HG02840 (cell line): ENCODE measurements around the gene HOXB4.

Source experiments
- ATAC-seq: cut with Tn5 transposase; IDR thresholded peaks from one replicate; pipeline ENCODE4 v1.9.1; 2021; ENCODE audit warnings: mild to moderate bottlenecking, moderate library complexity, moderate number of reproducible peaks; ENCODE audit not compliant: unreplicated experiment, low FRiP score

The HOXB4 gene

GRCh38 chr17:48601539-48602425 lies 23.6 kb upstream of the HOXB4 start:
- no peak for ATAC-seq

- no peak for ATAC-seq
Measured at GRCh38 chr17:48601207-48601538, 23.0 kb upstream of the HOXB4 start.

GRCh38 chr17:48600244-48601098 lies 22.3 kb upstream of the HOXB4 start:
- ATAC-seq: no peak

- no peak for ATAC-seq
Measured at GRCh38 chr17:48599354-48599753, 21.2 kb upstream of the HOXB4 start.

- no peak for ATAC-seq
Measured at GRCh38 chr17:48598736-48599135, 20.6 kb upstream of the HOXB4 start.

GRCh38 chr17:48597778-48598631 lies 19.9 kb upstream of the HOXB4 start:
- ATAC-seq: no peak

GRCh38 chr17:48597528-48597777 lies 19.3 kb upstream of the HOXB4 start:
- ATAC-seq: no peak

- ATAC-seq: no peak
Measured at GRCh38 chr17:48596735-48597527, 18.8 kb upstream of the HOXB4 start.

- ATAC-seq: no peak
Measured at GRCh38 chr17:48596000-48596734, 18.0 kb upstream of the HOXB4 start.

- ATAC-seq: no peak
Measured at GRCh38 chr17:48595278-48595999, 17.3 kb upstream of the HOXB4 start.

- ATAC-seq: no peak
Measured at GRCh38 chr17:48594538-48595277, 16.6 kb upstream of the HOXB4 start.

- ATAC-seq: no peak
Measured at GRCh38 chr17:48593840-48594537, 15.8 kb upstream of the HOXB4 start.

- ATAC-seq: no peak
Measured at GRCh38 chr17:48593126-48593829, 15.1 kb upstream of the HOXB4 start, which contains the start of gene HOXB5. Gene HOXB5, minus strand, starts transcription at chr17:48593779. Its CDS starts 97 bp downstream, at chr17:48593682.

GRCh38 chr17:48592577-48592976 lies 14.4 kb upstream of the HOXB4 start:
- no peak for ATAC-seq

GRCh38 chr17:48592057-48592514 lies 13.9 kb upstream of the HOXB4 start:
- ATAC-seq: no peak

- ATAC-seq: no peak
Measured at GRCh38 chr17:48591255-48592056, 13.3 kb upstream of the HOXB4 start.
